GM23248 (cell line): ENCODE measurements around the gene CSTB.

ENCODE experiments used
- EZH2 ChIP-seq: fragments of 200-600 bp; sonication (generic); IDR thresholded peaks from 2 replicates; pipeline ENCODE4 v1.6.1; 2018; ENCODE audit warnings: antibody characterized with exemption, mild to moderate bottlenecking; ENCODE audit not compliant: insufficient read depth, poor library complexity, severe bottlenecking
- EZH2phosphoT487 ChIP-seq: fragments of 200-600 bp; sonication (generic); IDR thresholded peaks from 2 replicates; pipeline ENCODE4 v1.6.1; 2018; ENCODE audit warnings: antibody characterized with exemption, moderate library complexity, mild to moderate bottlenecking, low read depth; ENCODE audit not compliant: insufficient read depth

DNA sequence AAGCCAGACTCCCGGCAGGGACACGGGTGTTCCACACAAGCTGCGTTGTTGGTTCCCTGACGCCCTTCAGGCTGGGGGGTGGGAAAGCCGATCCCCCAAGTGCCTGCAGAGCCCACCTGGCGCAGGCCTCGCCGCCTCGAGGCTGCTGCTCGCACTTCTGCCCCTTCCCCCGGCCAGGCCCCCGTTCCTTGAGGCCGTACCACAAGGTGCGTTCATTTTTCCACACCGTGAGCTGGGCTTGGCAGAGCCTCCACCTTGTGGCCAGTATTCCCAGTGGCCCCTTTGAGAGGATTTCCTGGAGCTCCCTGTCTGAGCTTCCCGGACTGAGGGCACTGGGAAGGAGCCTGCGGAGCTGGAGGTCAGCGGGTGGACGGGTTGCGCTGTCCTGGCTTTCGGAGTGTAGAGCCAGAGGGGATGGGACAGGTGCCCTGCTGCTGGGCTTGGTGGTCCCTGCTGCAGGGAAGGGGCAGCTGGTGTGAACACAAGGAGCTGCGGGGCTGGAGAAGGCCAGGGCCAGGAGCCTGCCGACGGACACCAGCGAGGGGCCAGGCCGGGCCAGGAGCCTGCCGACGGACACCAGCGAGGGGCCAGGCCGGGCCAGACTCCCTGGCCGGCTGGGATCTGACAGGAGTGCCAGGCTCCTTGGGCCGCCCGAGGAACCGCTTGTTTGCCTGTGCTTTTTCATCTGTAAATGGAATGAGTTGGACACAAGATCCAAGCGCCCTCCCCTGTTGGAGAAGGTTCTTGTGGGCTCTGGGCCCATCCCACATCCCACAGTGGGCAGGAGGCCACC lies 38.8 kb downstream of the CSTB start:
- TF ChIP-seq EZH2: no peak
- no peak for TF ChIP-seq EZH2phosphoT487
